ENCODE measurements around the gene VPS13D. TPM values are rescaled to one million over a fixed set of nuclear protein-coding genes. Genes with fewer than 3 reads are reported as not detected.

The VPS13D gene
- total and polyA plus RNA-seq, 10 of the 15 experiments (the other 5 are each of a cell fraction or from before 2014, with no cell fraction given), result 1.4 to 16.9 (median 8.5) TPM

DNA sequence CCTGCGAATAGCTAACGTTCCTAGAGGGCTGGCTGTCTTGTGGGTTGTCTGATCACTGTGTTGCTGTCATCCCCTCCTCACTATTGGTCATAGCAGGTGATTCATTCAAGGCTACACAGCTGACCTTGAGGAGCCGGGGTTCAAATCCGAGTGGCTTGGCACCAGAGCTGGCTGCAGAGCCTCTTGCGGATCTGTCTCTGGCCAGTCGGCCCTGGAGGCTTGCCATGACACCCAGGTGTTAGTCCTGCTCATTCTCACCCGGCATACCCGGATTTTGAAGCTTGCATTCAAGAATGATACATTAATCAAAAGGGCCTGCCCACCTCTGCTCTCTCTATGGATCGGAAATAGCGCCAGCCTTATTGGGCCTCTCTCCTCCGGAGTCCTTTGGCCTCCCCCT lies 277.8 kb downstream of the VPS13D start (continued):
- TF ChIP-seq, protein P1, sequence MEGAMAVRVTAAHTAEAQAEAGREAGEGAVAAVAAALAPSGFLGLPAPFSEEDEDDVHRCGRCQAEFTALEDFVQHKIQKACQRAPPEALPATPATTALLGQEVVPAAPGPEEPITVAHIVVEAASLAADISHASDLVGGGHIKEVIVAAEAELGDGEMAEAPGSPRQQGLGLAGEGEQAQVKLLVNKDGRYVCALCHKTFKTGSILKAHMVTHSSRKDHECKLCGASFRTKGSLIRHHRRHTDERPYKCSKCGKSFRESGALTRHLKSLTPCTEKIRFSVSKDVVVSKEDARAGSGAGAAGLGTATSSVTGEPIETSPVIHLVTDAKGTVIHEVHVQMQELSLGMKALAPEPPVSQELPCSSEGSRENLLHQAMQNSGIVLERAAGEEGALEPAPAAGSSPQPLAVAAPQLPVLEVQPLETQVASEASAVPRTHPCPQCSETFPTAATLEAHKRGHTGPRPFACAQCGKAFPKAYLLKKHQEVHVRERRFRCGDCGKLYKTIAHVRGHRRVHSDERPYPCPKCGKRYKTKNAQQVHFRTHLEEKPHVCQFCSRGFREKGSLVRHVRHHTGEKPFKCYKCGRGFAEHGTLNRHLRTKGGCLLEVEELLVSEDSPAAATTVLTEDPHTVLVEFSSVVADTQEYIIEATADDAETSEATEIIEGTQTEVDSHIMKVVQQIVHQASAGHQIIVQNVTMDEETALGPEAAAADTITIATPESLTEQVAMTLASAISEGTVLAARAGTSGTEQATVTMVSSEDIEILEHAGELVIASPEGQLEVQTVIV (IDR thresholded peaks at IDR 0.05; ENCODE audit: borderline replicate concordance, partially characterized antibody), result no peak
- TF ChIP-seq, protein P2, sequence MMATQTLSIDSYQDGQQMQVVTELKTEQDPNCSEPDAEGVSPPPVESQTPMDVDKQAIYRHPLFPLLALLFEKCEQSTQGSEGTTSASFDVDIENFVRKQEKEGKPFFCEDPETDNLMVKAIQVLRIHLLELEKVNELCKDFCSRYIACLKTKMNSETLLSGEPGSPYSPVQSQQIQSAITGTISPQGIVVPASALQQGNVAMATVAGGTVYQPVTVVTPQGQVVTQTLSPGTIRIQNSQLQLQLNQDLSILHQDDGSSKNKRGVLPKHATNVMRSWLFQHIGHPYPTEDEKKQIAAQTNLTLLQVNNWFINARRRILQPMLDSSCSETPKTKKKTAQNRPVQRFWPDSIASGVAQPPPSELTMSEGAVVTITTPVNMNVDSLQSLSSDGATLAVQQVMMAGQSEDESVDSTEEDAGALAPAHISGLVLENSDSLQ (IDR thresholded peaks at IDR 0.05), result no peak
- no peak for TF ChIP-seq ATF7 (IDR thresholded peaks at IDR 0.05; ENCODE audit: low read depth)
- no peak for TF ChIP-seq PML (IDR thresholded peaks at IDR 0.05; ENCODE audit: low read length)

DNA sequence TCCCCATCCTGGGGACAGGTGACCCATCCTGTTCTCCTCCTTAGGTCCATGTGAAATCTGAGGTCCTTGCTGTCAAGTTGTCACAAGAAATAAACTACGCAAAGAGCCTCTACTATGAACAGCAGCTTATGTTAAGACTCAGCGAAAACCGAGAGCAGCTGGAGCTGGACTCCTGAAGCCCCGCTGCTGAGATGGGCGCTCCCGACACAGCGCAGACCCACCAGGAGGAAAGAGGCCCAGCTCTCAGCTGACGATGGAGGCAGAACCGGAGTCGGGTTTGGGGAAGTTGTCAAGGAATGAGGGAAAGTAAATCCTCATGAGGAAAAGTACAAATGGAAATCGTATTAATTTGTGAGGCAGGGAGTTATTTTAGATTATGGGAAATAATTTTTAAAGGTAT lies 279.0 kb downstream of the VPS13D start:
- DNase-seq (ENCODE audit: low read depth, low spot score), result no peak
- Histone ChIP-seq H4K20me1 (ENCODE audit: control insufficient read depth, insufficient read depth) (peaks cover 2% of the 10 kb centered on the region; the same call in 1 of the 2 replicates), H3K9me3 (replicated peaks; ENCODE audit: control insufficient read depth, insufficient read depth, low read length) (no peaks in the 10 kb centered on the region), H3K9ac (ENCODE audit: control insufficient read depth, insufficient read depth, low read length) (no peak overlapping the region), H3K4me1 (ENCODE audit: control insufficient read depth, insufficient read depth, low read length) (no peaks in the 10 kb centered on the region), H2AFZ (ENCODE audit: control insufficient read depth, low read depth, low read length) (no peak overlapping the region), H3K4me3 (no peak overlapping the region), H3K79me2 (ENCODE audit: control insufficient read depth, insufficient read depth, low read length) (no peaks in the 10 kb centered on the region), H3K36me3 (ENCODE audit: control insufficient read depth in 2 of 2, insufficient read depth in 2 of 2, low read length in 1 of 2) (peaks cover 0 to 3% of the 10 kb centered on the region in 2 experiments; a peak in 3 of 4 replicates), H3K27ac (ENCODE audit: control insufficient read depth, insufficient read depth) (no peak overlapping the region), H3K27me3 (replicated peaks in 1 of 2; ENCODE audit: control insufficient read depth in 2 of 2, insufficient read depth in 2 of 2, low read length in 1 of 2) (no peaks in the 10 kb centered on the region), H3K4me2 (ENCODE audit: control insufficient read depth, insufficient read depth) (no peak overlapping the region)
- no peak for ATAC-seq
- intact Hi-C loops (cut with micrococcal nuclease; ENCODE audit: unreplicated experiment), result no loop called here
- FAIRE-seq, result no peak
- no peak for TF ChIP-seq CHD4 (IDR thresholded peaks at IDR 0.05)
- 94% methylated on average over 11 of the region's 11 CpGs for WGBS (ENCODE audit: insufficient coverage, insufficient replicate concordance, low lambda C conversion rate, missing lambda C conversion rate)
- SMC1A ChIA-PET (ENCODE audit: uncharacterized antibody, unreplicated experiment), result no interaction called here
- BruUV-seq (replicated peaks), result no TSS peak
- POLR2A ChIA-PET, result no interaction called here
- in situ Hi-C loops (cut with MboI), result no loop called here
- CTCF ChIA-PET, result no interaction called here
- RAD21 ChIA-PET (ENCODE audit: unreplicated experiment), result no interaction called here
